ENCODE results near the gene SPTLC1. TPM values are rescaled to one million over a fixed set of nuclear protein-coding genes. Genes with fewer than 3 reads are reported as not detected.

Gene SPTLC1
- total RNA-seq, 2 donors from 2014 or later = 67.7 to 69.1 TPM

DNA sequence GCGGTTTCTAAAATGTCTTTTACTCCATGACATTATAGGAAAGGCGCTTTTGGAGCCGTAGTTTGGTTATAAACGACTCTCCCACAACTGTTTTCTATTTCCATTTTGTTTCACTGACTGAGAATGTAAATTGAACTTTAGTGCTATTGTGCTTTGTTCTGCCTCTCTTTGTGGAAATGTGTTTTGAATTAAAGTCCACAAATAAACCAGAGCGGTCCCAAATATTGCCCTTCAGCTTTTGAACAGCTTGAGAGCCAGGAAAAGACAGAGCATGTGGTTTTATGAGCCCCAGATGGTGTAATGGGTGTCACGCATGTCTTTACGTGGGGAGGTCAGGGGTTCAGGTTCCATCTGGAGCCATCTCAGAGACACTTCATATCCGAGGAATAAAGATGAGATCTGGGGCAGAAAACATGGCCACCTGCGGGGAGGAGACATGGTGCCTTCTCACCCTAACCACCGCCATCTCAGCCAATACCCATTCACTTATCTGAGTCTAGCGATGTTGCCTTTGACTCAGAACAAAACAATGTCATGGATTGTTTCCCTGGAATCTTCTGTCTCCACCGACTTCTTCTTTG is 122.7 kb downstream of the SPTLC1 start:
- DNase-seq (ENCODE audit: low spot score) (no peak), ATAC-seq (no peak)
- Mint-ChIP-seq H3K36me3 (no peaks in the 10 kb centered on the region), H3K9me3 (no peaks in the 10 kb centered on the region), H3K27me3 (peaks cover 14 to 38% of the 10 kb centered on the region in 2 donors), H3K27ac (no peak overlapping the region), H3K4me3 (no peak overlapping the region), H3K4me1 (ENCODE audit: low read depth in 2 of 2) (no peaks in the 10 kb centered on the region)

DNA sequence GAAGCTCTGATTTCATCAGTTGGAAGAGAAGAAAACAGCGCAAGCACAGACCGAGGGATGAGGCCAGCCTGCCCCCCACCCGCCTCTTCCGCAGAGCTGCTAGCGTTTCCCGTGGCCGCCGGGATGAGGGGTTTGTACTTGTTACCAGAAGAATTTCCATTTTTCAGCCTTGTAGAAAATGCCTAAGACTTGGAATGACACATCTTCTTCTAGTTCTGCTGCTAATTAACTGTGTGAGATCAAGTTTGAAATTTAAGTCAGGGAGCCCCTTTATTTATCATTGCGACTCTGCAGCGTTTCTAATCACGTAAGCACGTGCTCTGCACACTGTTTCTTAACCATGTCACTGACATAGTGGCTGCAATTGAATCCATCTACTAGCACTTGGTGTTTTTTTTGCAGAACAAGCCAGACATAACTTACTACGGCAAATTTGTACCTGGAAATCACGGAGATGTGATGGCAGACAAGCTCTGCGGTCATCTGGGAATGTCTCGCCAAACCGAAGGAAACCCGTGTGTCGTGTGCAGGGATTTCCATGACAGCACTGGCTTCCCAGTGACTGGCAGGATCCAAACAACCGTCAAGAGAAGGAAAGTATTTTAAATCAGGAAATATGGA is 123.4 kb downstream of the SPTLC1 start:
- Mint-ChIP-seq H3K36me3 (no peaks in the 10 kb centered on the region), H3K4me1 (ENCODE audit: low read depth in 2 of 2) (no peaks in the 10 kb centered on the region), H3K9me3 (no peaks in the 10 kb centered on the region), H3K27me3 (peaks cover 14 to 38% of the 10 kb centered on the region in 2 donors), H3K4me3 (no peak overlapping the region), H3K27ac (no peak overlapping the region)
- DNase-seq (ENCODE audit: low spot score) = no peak
- ATAC-seq = no peak

DNA sequence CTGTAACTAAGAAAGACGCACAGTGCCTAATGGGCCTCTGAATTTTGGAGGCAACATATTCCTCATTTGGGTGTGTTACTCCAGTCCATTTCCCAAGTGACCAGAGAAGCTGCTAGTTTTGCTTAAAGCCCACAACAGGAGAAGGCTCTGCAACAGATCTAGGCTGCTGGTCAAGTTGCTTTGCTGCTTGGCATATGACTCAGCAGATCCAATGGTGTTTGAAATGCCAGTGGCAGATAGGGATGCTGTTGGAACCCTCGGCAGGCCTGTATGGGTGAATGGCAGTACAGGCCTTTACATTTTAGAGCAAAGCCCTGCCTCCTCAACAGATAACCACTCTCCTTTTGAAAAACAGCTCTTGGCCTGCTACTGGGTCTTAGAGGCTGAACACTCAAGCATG is 129.0 kb downstream of the SPTLC1 start:
- no peak for DNase-seq (ENCODE audit: low spot score)
- H3K4me3 Mint-ChIP-seq = no peak overlapping the region
- H3K4me1 Mint-ChIP-seq (ENCODE audit: low read depth in 2 of 2) = no peaks in the 10 kb centered on the region
- no peak for ATAC-seq
- no peaks in the 10 kb centered on the region for H3K9me3 Mint-ChIP-seq
- no peak overlapping the region for H3K27ac Mint-ChIP-seq
- no peaks in the 10 kb centered on the region for H3K36me3 Mint-ChIP-seq
- peaks cover 10 to 11% of the 10 kb centered on the region in 2 donors for H3K27me3 Mint-ChIP-seq

DNA sequence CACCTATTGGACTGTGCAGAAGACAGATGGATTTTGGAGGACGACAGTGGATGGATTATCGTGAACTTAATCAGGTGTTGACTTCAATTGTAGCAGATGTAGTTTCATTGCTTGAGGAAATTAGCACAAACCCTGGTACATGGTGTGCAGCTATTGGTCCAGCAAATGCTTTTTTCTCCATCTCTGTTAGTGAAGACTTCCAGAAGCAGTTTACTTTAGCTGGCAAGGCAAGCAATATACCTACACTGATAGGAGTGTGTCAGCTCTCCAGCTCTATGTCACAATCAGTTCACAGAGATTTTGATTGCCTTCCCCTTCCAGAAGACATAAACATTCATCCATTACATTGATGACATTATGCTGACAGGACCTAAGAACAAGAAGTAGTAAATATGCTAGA is 129.5 kb downstream of the SPTLC1 start:
- H3K4me1 Mint-ChIP-seq (ENCODE audit: low read depth in 2 of 2) = no peaks in the 10 kb centered on the region
- no peak overlapping the region for H3K27ac Mint-ChIP-seq
- H3K36me3 Mint-ChIP-seq = no peaks in the 10 kb centered on the region
- ATAC-seq = no peak
- peaks cover 10 to 11% of the 10 kb centered on the region in 2 donors for H3K27me3 Mint-ChIP-seq
- no peak overlapping the region for H3K4me3 Mint-ChIP-seq
- H3K9me3 Mint-ChIP-seq = no peaks in the 10 kb centered on the region
- DNase-seq (ENCODE audit: low spot score) = no peak

Other genes starting within 250 kb of the SPTLC1 start
- gene ROR2, start 165.2 kb downstream of the SPTLC1 start, total RNA-seq = under 1 TPM in 1 of 2 donors, not detected in 1; 0.11 TPM
- gene IARS1, start 178.3 kb upstream of the SPTLC1 start, total RNA-seq = 100 to 1,000 TPM; 138 to 246 TPM
- 10 to 100 TPM; 51.1 to 68.7 TPM for gene NOL8, start 209.9 kb upstream of the SPTLC1 start, total RNA-seq
- gene CENPP, start 210.5 kb upstream of the SPTLC1 start, total RNA-seq = 10 to 100 TPM; 14.7 to 38.8 TPM

Measured in natural killer cell treated with Interleukin-12 subunit alpha and Interleukin-12 subunit beta and Interleukin-15 and Interleukin-18, amount 100 ng/mL, for 72 hours (primary cell).